Kasumi-1 (cell line): Measurements from ENCODE around the gene TBC1D3.
"Not testable (repeated sequence)": the region's sequence is repeated elsewhere in the genome, so short reads cannot be mapped to it uniquely, and the experiment has no call there.

ENCODE experiments used
- DNase-seq, 2 experiments: peaks; one replicate each; lab custom pipeline; 2025; lab: John Stamatoyannopoulos, UW

Gene TBC1D3

DNA sequence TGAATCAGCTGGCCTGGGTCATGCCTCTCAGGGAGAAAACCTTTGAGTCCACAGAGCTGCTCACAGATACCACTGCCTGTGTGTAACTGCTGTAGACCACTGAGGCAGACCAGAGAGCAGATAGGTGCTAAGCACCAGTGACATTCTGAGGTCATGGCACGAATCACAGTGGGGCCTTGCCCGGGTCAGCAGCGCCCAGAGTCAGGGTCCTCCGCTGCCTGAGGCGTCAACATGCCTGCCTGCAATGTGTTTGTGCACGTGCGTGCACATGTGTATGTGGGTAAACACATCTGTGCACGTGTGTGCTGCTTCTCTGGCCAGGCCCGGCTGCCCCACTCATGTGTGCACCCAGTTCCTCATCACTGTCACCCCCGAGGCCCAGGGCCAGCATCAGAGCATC is at the start of gene TBC1D3:
TSS of gene TBC1D3 (minus strand) at position 101 of the 400 bp plus-strand sequence. CDS start 1,526 bp downstream, outside the sequence.
- DNase-seq = not testable (repeated sequence)

DNA sequence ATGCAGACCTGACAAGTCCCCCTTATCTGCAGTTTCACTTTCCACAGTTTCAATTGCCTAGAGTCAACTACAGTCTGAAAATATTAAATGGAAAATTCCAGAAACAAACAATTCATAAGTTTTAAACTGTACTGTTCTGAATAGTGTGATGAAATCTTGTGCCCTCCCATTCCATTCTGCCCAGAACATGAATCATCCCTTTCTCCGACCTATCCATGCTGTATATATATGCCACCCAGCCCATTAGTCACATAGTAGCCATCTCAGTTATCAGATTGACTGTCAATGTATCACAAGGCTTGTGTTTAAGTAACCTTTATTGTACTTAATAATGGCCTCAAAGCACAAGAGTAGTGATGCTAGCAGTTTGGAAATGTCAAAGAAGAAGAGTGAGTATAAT is 40.4 kb upstream of the TBC1D3 start:
- DNase-seq = not testable (repeated sequence)

- DNase-seq = not testable (repeated sequence)
Measured at GRCh38 chr17:38225844-38226495, 33.6 kb upstream of the TBC1D3 start.

DNA sequence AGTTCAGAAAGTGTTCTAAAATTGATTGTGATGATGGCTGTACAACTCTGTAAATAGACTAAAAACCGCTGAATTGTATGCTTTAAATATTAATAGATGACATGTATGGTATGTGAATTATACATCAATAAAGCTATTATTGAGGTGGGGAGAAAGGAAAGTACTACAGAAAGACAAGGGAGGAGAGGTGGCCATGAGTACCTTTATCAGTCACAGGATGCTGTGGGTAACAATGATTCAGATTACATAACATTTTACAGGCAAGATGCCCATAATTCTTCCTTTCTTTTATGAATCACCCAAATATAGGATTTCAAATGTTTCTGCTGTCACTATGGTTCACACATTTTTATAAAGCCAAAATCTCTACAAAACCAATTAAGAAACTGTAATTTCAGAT is 28.5 kb upstream of the TBC1D3 start:
- DNase-seq = not testable (repeated sequence)

- not testable (repeated sequence) for DNase-seq
Measured at GRCh38 chr17:38200271-38200670, 7.9 kb upstream of the TBC1D3 start.

DNA sequence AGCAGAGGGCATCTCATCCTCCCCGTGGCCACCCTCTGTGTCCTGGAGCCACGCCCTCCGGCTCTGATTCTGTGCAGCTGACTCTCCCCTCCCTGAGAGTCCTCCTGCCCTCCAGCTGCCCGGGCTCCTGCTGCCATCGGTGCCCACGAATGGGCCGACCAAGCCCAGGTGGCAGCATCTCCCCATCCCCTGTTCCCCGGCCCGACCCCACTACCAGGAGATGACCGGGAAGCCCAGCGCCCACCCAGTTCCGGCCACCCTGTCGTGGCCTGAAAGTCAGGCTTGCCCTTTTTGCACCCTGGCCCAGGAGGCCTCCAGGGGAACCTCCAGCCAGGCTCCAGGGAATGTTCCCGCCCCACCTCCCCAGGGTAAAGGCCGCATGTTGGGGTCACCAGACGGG is 57.5 kb downstream of the TBC1D3 start:
- not testable (repeated sequence) for DNase-seq
